DMS153 treated with DMSO at 0.1 percent for 48 hours (cell line): ENCODE results near the gene UGT8.
A peak's percentile ranks its signal among the peaks of the same experiment; 100 is the strongest.
"Not testable (repeated sequence)": the region's sequence is repeated elsewhere in the genome, so short reads cannot be mapped to it uniquely, and the experiment has no call there.

ENCODE experiments used
- DNase-seq: peaks from one replicate; lab custom pipeline; 2025; ENCODE audit not compliant: unreplicated experiment; lab: John Stamatoyannopoulos, UW

The UGT8 gene

GRCh38 chr4:114598191-114599121 lies at the start of gene UGT8:
Gene UGT8, plus strand, starts transcription at chr4:114598807. Its CDS starts 24,074 bp downstream, at chr4:114622881.
- DNase-seq, result peak; percentile 87

- DNase-seq, result no peak
These were observed 49.0 kb upstream of the UGT8 start for GRCh38 chr4:114549638-114550037.

- no peak for DNase-seq
These were observed 40.1 kb upstream of the UGT8 start for GRCh38 chr4:114558446-114559020.

- DNase-seq, result no peak
These were observed 37.0 kb upstream of the UGT8 start for GRCh38 chr4:114561590-114561989.

GRCh38 chr4:114562176-114562904 lies 36.3 kb upstream of the UGT8 start:
- DNase-seq, result no peak

GRCh38 chr4:114563536-114564315 lies 34.9 kb upstream of the UGT8 start:
- DNase-seq, result no peak

GRCh38 chr4:114577386-114577785 lies 21.2 kb upstream of the UGT8 start:
- DNase-seq, result no peak

- no peak for DNase-seq
These were observed 16.0 kb upstream of the UGT8 start for GRCh38 chr4:114582621-114583020.

GRCh38 chr4:114588305-114588704 lies 10.3 kb upstream of the UGT8 start:
- no peak for DNase-seq

- not testable (repeated sequence) for DNase-seq
These were observed 8.2 kb upstream of the UGT8 start for GRCh38 chr4:114590360-114590759.

GRCh38 chr4:114593526-114593925 lies 5.1 kb upstream of the UGT8 start:
- no peak for DNase-seq

- no peak for DNase-seq
These were observed 3.4 kb upstream of the UGT8 start for GRCh38 chr4:114595207-114595606.

- no peak for DNase-seq
These were observed 2.7 kb upstream of the UGT8 start for GRCh38 chr4:114595921-114596320.

GRCh38 chr4:114597410-114598115 lies 1.0 kb upstream of the UGT8 start:
- DNase-seq, result no peak

GRCh38 chr4:114599231-114599902 lies 760 bp downstream of the UGT8 start:
- no peak for DNase-seq

GRCh38 chr4:114599903-114600552 lies 1.4 kb downstream of the UGT8 start:
- DNase-seq, result no peak

- DNase-seq, result no peak
These were observed 2.1 kb downstream of the UGT8 start for GRCh38 chr4:114600672-114601071.

GRCh38 chr4:114601304-114602052 lies 2.9 kb downstream of the UGT8 start:
- no peak for DNase-seq

GRCh38 chr4:114603497-114603896 lies 4.9 kb downstream of the UGT8 start:
- DNase-seq, result no peak
